Neural progenitor cell (in vitro differentiated cells): ENCODE data around the gene MRM1. TPM values are rescaled to one million over a fixed set of nuclear protein-coding genes. Genes with fewer than 3 reads are reported as not detected.

Experiments
- DNase-seq: peaks from one replicate; pipeline ENCODE4 v3.0.0-alpha.2; 2016; ENCODE audit warnings: low spot score
- H2AFZ ChIP-seq: fragments of 200-600 bp; sonication (generic); replicated peaks from 2 replicates; pipeline ENCODE4 v1.6.1; 2016; ENCODE audit warnings: antibody characterized with exemption
- H3F3A ChIP-seq: fragments of 200-600 bp; sonication (generic); 2 replicates; pipeline ENCODE4 v1.6.1; 2016; ENCODE audit warnings: antibody characterized with exemption, low read depth
- H3K27ac ChIP-seq: fragments of 200-600 bp; sonication (generic); 2 replicates; pipeline ENCODE4 v1.5.1; 2016; ENCODE audit warnings: mild to moderate bottlenecking
- H3K27me3 ChIP-seq: fragments of 200-600 bp; sonication (generic); 2 replicates; pipeline ENCODE4 v1.6.1; 2016; ENCODE audit warnings: mild to moderate bottlenecking, moderate library complexity
- H3K36me3 ChIP-seq: fragments of 200-600 bp; sonication (generic); 2 replicates; pipeline ENCODE4 v1.5.1; 2016
- H3K4me1 ChIP-seq: fragments of 200-600 bp; sonication (generic); 2 replicates; pipeline ENCODE4 v1.6.1; 2016; ENCODE audit warnings: mixed run types
- H3K4me2 ChIP-seq: fragments of 200-600 bp; sonication (generic); 2 replicates; pipeline ENCODE4 v1.6.1; 2016
- H3K4me3 ChIP-seq: fragments of 200-600 bp; sonication (generic); 2 replicates; pipeline ENCODE4 v1.5.1; 2016
- H3K79me2 ChIP-seq: fragments of 200-600 bp; sonication (generic); 2 replicates; pipeline ENCODE4 v1.6.1; 2016; ENCODE audit warnings: low read depth
- H3K9ac ChIP-seq: fragments of 200-600 bp; sonication (generic); 2 replicates; pipeline ENCODE4 v1.6.1; 2016
- H3K9me3 ChIP-seq: fragments of 200-600 bp; sonication (generic); 2 replicates; pipeline ENCODE4 v1.5.1; 2016; ENCODE audit warnings: low read depth
- H4K20me1 ChIP-seq: fragments of 200-600 bp; sonication (generic); 2 replicates; pipeline ENCODE4 v1.6.1; 2016; ENCODE audit warnings: low read depth
- H3K27ac Mint-ChIP-seq: 3 replicates; pipeline ENCODE4 v1.8.0; 2021; ENCODE audit warnings: mixed read lengths
- H3K27me3 Mint-ChIP-seq: 2 replicates; pipeline ENCODE4 v1.8.0; 2022; ENCODE audit warnings: low read depth, mild to moderate bottlenecking, inconsistent platforms, moderate library complexity, mixed read lengths; ENCODE audit not compliant: insufficient read depth
- H3K36me3 Mint-ChIP-seq: 3 replicates; pipeline ENCODE4 v1.8.0; 2021; ENCODE audit warnings: mixed read lengths
- H3K4me1 Mint-ChIP-seq: 3 replicates; pipeline ENCODE4 v1.8.0; 2021; ENCODE audit warnings: mixed read lengths
- H3K4me3 Mint-ChIP-seq: 3 replicates; pipeline ENCODE4 v1.8.0; 2021; ENCODE audit warnings: mild to moderate bottlenecking, moderate library complexity, mixed read lengths
- H3K9me3 Mint-ChIP-seq: 3 replicates; pipeline ENCODE4 v1.8.0; 2020; ENCODE audit warnings: mixed read lengths
- EZH2 ChIP-seq: fragments of 200-600 bp; sonication (generic); IDR thresholded peaks from 2 replicates; pipeline ENCODE4 v1.6.1; 2017; ENCODE audit warnings: antibody characterized with exemption, mild to moderate bottlenecking, moderate library complexity
- EZH2phosphoT487 ChIP-seq: fragments of 200-600 bp; sonication (generic); IDR thresholded peaks from 2 replicates; pipeline ENCODE4 v1.6.1; 2017; ENCODE audit warnings: antibody characterized with exemption
- total RNA-seq: library from RNA; depleted of rRNA; stranded (reverse); fragments of >200 nt; gene quantifications from 2 replicates; pipeline ENCODE4 v1.2.3, GENCODE V29; 2015; ENCODE audit warnings: low replicate concordance
- TF ChIP-seq, protein P1 (sequence below): fragments of 200-600 bp; sonication (generic); IDR thresholded peaks from 2 replicates; pipeline ENCODE4 v1.5.1; 2017; ENCODE audit warnings: antibody characterized with exemption, mild to moderate bottlenecking

The MRM1 gene
- total RNA-seq, 1 donor from 2014 or later, result 0.65 TPM

DNA sequence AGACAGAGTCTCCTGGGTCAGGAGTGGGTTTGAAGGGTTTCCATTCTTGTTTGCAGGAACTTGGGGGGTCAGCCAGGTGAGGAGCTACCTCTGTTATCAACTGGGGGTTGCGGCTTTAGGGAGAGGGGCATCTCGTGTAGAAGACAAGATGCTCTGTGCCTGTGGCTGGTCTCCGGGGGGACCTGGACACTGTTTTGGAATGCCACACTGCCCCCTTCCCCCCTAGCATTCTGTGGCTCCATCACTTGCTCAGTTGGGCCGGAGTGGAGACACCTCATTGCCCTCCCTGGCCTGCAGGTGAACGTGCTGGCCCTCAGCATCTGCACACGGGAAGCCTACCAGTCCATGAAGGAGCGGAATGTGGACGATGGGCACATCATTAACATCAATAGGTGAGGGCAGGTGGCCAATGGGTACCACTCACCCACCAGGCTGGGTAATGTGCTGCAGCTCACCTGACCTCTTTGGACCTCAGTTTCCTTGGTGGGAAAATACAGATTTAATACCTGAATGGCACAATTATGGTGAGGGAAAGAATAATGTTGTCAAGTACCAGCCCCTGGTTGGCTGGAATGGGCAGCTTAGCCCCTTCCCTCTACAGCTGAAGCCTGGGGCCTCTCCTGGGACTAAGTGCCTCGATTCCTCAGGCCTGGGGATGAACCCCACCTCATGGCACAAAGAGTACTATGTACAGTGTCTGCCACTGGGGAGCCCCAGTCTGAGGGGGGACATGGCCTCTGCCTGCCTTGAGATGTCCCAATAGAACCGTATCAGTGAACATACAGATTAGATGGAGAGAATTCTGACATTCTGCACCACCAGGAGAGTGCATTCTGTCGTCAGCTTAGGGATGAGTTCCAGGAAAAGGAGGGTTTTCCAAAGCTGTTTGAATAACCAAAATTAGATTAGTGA lies 3.3 kb upstream of the MRM1 start:
- H4K20me1 ChIP-seq, result peaks cover 11% of the 10 kb centered on the region
- H3K4me2 ChIP-seq, result no peak overlapping the region
- no peak overlapping the region for H3K9ac ChIP-seq
- H3K4me1 ChIP-seq, result peaks cover 21% of the 10 kb centered on the region
- peaks cover 14% of the 10 kb centered on the region for H3K36me3 Mint-ChIP-seq
- no peak overlapping the region for H3K4me3 Mint-ChIP-seq
- no peak for DNase-seq
- peaks cover 23% of the 10 kb centered on the region for H3K79me2 ChIP-seq
- peaks cover 8% of the 10 kb centered on the region for H3K27me3 ChIP-seq
- no peak overlapping the region for H2AFZ ChIP-seq
- H3F3A ChIP-seq, result peaks cover 23% of the 10 kb centered on the region
- H3K27me3 Mint-ChIP-seq, result peaks cover 9% of the 10 kb centered on the region
- TF ChIP-seq EZH2phosphoT487 (no peak), EZH2 (no peak)
- TF ChIP-seq, protein P1, sequence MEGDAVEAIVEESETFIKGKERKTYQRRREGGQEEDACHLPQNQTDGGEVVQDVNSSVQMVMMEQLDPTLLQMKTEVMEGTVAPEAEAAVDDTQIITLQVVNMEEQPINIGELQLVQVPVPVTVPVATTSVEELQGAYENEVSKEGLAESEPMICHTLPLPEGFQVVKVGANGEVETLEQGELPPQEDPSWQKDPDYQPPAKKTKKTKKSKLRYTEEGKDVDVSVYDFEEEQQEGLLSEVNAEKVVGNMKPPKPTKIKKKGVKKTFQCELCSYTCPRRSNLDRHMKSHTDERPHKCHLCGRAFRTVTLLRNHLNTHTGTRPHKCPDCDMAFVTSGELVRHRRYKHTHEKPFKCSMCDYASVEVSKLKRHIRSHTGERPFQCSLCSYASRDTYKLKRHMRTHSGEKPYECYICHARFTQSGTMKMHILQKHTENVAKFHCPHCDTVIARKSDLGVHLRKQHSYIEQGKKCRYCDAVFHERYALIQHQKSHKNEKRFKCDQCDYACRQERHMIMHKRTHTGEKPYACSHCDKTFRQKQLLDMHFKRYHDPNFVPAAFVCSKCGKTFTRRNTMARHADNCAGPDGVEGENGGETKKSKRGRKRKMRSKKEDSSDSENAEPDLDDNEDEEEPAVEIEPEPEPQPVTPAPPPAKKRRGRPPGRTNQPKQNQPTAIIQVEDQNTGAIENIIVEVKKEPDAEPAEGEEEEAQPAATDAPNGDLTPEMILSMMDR, result no peak
- no peaks in the 10 kb centered on the region for H3K36me3 ChIP-seq
- H3K4me3 ChIP-seq, result no peak overlapping the region
- H3K9me3 ChIP-seq, result no peaks in the 10 kb centered on the region
- H3K27ac Mint-ChIP-seq, result no peak overlapping the region
- H3K4me1 Mint-ChIP-seq, result peaks cover 28% of the 10 kb centered on the region
- H3K27ac ChIP-seq, result no peak overlapping the region
- H3K9me3 Mint-ChIP-seq, result no peaks in the 10 kb centered on the region

DNA sequence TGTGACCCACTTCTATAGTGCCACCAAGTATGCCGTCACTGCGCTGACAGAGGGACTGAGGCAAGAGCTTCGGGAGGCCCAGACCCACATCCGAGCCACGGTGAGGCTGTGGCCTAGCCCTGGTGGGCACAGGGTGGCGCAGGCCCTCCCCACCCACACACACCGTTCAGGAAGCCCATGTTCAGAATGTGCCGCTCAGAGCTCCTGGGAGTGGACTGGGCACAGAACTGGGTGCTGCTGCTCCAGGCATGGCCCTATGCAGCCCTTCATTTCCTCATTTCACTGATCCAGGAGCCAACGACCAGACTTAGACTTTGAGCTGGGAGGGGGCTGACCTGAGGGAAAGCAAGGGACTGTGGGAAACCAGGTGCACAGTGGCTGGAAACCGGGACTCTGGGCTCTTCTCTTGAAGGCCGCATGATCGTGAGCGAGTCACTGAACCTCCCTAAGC lies 2.4 kb upstream of the MRM1 start:
- TF ChIP-seq, protein P1, result no peak
- TF ChIP-seq EZH2phosphoT487, result no peak
- no peak for TF ChIP-seq EZH2
- H3K4me1 ChIP-seq, result peaks cover 17% of the 10 kb centered on the region
- H3F3A ChIP-seq, result peaks cover 28% of the 10 kb centered on the region
- no peak overlapping the region for H3K4me3 Mint-ChIP-seq
- H3K79me2 ChIP-seq, result peaks cover 16% of the 10 kb centered on the region
- no peaks in the 10 kb centered on the region for H3K36me3 ChIP-seq
- no peak overlapping the region for H3K9ac ChIP-seq
- H3K9me3 Mint-ChIP-seq, result no peaks in the 10 kb centered on the region
- H3K4me3 ChIP-seq, result no peak overlapping the region
- peaks cover 21% of the 10 kb centered on the region for H3K4me1 Mint-ChIP-seq
- H3K36me3 Mint-ChIP-seq, result peaks cover 14% of the 10 kb centered on the region
- H3K27ac ChIP-seq, result no peak overlapping the region
- H4K20me1 ChIP-seq, result peaks cover 12% of the 10 kb centered on the region
- H2AFZ ChIP-seq, result no peak overlapping the region
- no peak for DNase-seq
- H3K4me2 ChIP-seq, result no peak overlapping the region
- H3K27ac Mint-ChIP-seq, result no peak overlapping the region
- no peaks in the 10 kb centered on the region for H3K9me3 ChIP-seq
- peaks cover 8% of the 10 kb centered on the region for H3K27me3 Mint-ChIP-seq
- H3K27me3 ChIP-seq, result peaks cover 8% of the 10 kb centered on the region

DNA sequence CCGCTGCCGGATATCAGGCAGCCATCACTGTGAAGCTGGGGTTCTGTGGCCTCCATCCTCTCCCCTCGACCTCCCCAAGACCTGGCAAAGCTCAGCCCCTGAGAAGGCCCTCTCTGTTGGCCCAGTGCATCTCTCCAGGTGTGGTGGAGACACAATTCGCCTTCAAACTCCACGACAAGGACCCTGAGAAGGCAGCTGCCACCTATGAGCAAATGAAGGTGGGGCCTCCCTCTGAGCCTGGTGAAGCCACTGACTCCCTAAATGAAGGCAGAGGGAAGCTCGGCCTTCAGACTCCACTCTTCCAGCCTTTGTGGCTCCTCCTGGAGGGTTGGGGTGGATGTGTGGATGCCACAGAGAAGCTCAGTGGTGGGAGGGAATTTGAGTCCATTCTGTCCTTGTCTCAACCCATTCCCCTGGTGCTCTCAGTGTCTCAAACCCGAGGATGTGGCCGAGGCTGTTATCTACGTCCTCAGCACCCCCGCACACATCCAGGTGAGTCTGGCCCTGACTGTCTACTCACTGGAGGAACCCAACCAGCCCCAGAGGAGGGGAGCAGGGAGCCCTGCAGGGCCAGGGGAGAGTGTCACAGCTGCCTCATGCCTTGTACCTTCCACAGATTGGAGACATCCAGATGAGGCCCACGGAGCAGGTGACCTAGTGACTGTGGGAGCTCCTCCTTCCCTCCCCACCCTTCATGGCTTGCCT lies 1.7 kb upstream of the MRM1 start:
- Histone ChIP-seq H3K27me3 (peaks cover 8% of the 10 kb centered on the region), H3K36me3 (no peaks in the 10 kb centered on the region), H4K20me1 (peaks cover 15% of the 10 kb centered on the region), H3K9me3 (no peaks in the 10 kb centered on the region), H3K4me3 (no peak overlapping the region), H3K9ac (no peak overlapping the region), H3K4me2 (no peak overlapping the region), H2AFZ (no peak overlapping the region), H3K27ac (no peak overlapping the region), H3K79me2 (peaks cover 10% of the 10 kb centered on the region), H3F3A (peaks cover 31% of the 10 kb centered on the region), H3K4me1 (peaks cover 15% of the 10 kb centered on the region)
- Mint-ChIP-seq H3K36me3 (peaks cover 14% of the 10 kb centered on the region), H3K4me1 (peaks cover 23% of the 10 kb centered on the region), H3K4me3 (peak overlapping the region; percentile 89), H3K27me3 (peaks cover 8% of the 10 kb centered on the region), H3K9me3 (no peaks in the 10 kb centered on the region), H3K27ac (no peak overlapping the region)
- no peak for DNase-seq
- no peak for TF ChIP-seq EZH2phosphoT487
- TF ChIP-seq, protein P1, result no peak
